SH-SY5Y (cell line): ENCODE results near the gene CARD10.

Source experiments
- GATA2 ChIP-seq: IDR thresholded peaks from 2 replicates; pipeline ENCODE4 v1.6.1; 2011; ENCODE audit warnings: mild to moderate bottlenecking, low read depth, low read length
- GATA3 ChIP-seq: IDR thresholded peaks from 2 replicates; pipeline ENCODE4 v1.6.1; 2011; ENCODE audit warnings: low read depth, mild to moderate bottlenecking, low read length, moderate library complexity

Gene CARD10

GRCh38 chr22:37544955-37545702 is 25.9 kb upstream of the CARD10 start:
- TF ChIP-seq GATA2 (no peak), GATA3 (no peak)

- TF ChIP-seq GATA3 (no peak), GATA2 (no peak)
Observed at GRCh38 chr22:37542959-37543358, 23.7 kb upstream of the CARD10 start.

GRCh38 chr22:37538590-37539357 is 19.6 kb upstream of the CARD10 start:
- no peak for TF ChIP-seq GATA3
- TF ChIP-seq GATA2: no peak; the same call in 1 of the 2 replicates

- TF ChIP-seq GATA2 (no peak), GATA3 (no peak)
Observed at GRCh38 chr22:37535159-37535558, 15.9 kb upstream of the CARD10 start.

- TF ChIP-seq GATA3 (no peak), GATA2 (no peak)
Observed at GRCh38 chr22:37534445-37534844, 15.2 kb upstream of the CARD10 start.

- TF ChIP-seq GATA3: no peak
- TF ChIP-seq GATA2: no peak
Observed at GRCh38 chr22:37533995-37534394, 14.8 kb upstream of the CARD10 start.

- no peak for TF ChIP-seq GATA3
- no peak for TF ChIP-seq GATA2
Observed at GRCh38 chr22:37529652-37530345, 10.6 kb upstream of the CARD10 start.

GRCh38 chr22:37526376-37526775 is 7.2 kb upstream of the CARD10 start:
- TF ChIP-seq GATA2 (no peak), GATA3 (no peak)

GRCh38 chr22:37525746-37526350 is 6.6 kb upstream of the CARD10 start:
- no peak for TF ChIP-seq GATA2
- TF ChIP-seq GATA3: no peak

- TF ChIP-seq GATA3: no peak
- no peak for TF ChIP-seq GATA2
Observed at GRCh38 chr22:37525073-37525745, 6.0 kb upstream of the CARD10 start.

GRCh38 chr22:37522482-37522881 is 3.3 kb upstream of the CARD10 start:
- TF ChIP-seq GATA3 (no peak), GATA2 (no peak)

- no peak for TF ChIP-seq GATA2
- no peak for TF ChIP-seq GATA3
Observed at GRCh38 chr22:37521236-37521739, 2.1 kb upstream of the CARD10 start.

GRCh38 chr22:37520776-37521191 is 1.6 kb upstream of the CARD10 start:
- TF ChIP-seq GATA3 (no peak), GATA2 (no peak)

- no peak for TF ChIP-seq GATA2
- TF ChIP-seq GATA3: no peak
Observed at GRCh38 chr22:37518509-37519267, 527 bp downstream of the CARD10 start.
